ENCODE data around the gene TNFRSF1A.

Gene TNFRSF1A

GRCh38 chr12:6341417-6342139 is at the start of gene TNFRSF1A:
TNFRSF1A (minus strand) TSS chr12:6342076; CDS start chr12:6341814, 262 bp downstream.
- DNase-seq (ENCODE audit: low read depth in 2 of 3, low spot score in 1 of 3): no peak

- no peak for DNase-seq (ENCODE audit: low read depth in 2 of 3, low spot score in 1 of 3)
Measured at GRCh38 chr12:6391013-6391412, 49.1 kb upstream of the TNFRSF1A start.

DNA sequence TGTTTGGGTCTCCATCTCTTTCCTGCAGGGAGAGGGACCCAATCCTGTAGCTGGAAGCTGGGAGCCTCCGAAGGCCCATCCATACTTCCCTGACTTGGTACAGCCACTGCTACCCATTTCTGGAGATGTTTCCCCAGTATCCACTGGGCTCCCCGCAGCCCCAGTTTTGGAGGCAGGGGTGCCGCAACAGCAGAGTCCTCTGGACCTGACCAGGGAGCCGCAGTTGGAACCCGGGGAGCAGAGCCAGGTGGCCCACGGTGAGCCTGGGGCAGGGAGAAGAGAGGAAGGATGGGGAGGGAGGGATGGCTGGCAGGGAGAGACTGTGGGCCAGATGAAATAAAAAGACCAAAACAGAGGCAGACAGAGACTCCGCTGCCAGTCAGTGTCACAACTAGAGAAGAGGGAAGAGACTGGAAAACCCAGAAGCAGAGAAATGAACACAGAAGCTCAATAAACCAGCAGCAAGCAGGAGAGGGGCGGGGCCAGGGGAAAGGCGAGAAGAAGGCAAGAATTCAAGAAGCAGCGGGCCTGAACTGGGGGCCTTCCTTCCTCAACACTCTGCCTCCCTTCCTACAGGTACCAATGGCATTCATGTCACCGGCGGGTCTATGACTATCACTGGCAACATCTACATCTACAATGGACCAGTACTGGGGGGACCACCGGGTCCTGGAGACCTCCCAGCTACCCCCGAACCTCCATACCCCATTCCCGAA is 48.4 kb upstream of the TNFRSF1A start:
- DNase-seq (ENCODE audit: low read depth in 2 of 3, low spot score in 1 of 3): no peak

DNA sequence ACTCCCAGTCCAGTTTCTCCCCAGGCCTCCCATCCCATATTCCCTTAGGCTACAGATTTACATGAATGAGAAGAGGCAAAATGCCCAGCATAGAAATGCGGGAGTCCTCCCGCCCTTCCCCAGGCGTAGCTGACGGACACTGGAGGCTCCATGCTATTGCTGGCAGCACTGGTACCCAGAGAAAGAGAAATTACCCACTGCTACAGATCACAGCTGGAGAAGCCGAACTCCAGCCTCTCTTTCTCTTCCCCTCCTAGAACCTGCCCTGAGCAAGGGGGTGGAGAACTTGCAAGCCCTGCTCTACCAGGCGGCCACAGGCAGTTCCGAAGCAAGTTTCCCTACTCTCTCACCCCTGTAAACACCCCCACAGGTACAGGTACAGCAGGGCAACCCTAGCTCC is 45.7 kb upstream of the TNFRSF1A start:
- DNase-seq (ENCODE audit: low read depth in 2 of 3, low spot score in 1 of 3): no peak

DNA sequence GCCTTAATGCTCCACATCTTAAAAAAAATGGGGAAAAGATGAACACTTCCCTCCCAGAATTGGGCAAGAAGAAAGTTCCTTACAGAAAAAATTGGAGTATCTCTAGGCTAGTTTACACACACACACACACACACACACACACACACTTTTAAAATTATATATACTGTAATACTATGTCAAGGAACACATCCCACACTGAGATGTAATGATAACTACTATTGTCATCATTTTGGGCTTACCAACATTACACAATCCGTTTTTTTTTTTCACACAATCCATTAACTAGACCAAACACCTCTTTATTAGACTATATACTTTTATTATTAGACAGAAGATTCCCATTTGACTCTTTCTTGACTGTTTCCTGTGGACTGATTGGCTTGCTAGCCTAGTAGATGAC is 44.6 kb upstream of the TNFRSF1A start:
- no peak for DNase-seq (ENCODE audit: low read depth in 2 of 3, low spot score in 1 of 3)

GRCh38 chr12:6386038-6386437 is 44.2 kb upstream of the TNFRSF1A start:
- DNase-seq (ENCODE audit: low read depth in 2 of 3, low spot score in 1 of 3): no peak

- DNase-seq (ENCODE audit: low read depth in 2 of 3, low spot score in 1 of 3): no peak
Measured at GRCh38 chr12:6384499-6385436, 42.9 kb upstream of the TNFRSF1A start.

- no peak for DNase-seq (ENCODE audit: low read depth in 2 of 3, low spot score in 1 of 3)
Measured at GRCh38 chr12:6383572-6384498, 42.0 kb upstream of the TNFRSF1A start, which contains the start of gene LTBR. LTBR (plus strand) TSS chr12:6384162; CDS start chr12:6384359, 197 bp downstream.

DNA sequence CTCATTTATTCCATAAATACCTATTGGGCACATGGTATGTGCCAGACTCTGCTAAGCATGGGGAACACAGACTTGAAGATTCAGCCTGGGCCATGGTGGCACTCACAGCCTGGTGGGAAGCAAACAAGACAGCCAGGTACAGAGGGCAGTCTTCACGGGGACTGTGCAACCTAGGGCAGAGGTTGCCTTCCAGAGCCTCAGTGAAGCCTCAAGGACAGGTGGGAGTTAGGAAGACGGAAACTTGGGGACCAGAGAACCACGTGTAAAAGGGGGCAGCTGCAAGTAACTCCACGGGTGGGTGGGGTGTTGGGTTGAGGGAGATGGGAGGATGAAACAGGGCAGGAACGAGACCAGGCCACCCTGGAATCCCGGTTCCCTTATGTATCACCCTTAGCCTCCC is 41.1 kb upstream of the TNFRSF1A start:
- no peak for DNase-seq (ENCODE audit: low read depth in 2 of 3, low spot score in 1 of 3)

GRCh38 chr12:6382371-6382770 is 40.5 kb upstream of the TNFRSF1A start:
- no peak for DNase-seq (ENCODE audit: low read depth in 2 of 3, low spot score in 1 of 3)

- DNase-seq (ENCODE audit: low read depth in 2 of 3, low spot score in 1 of 3): no peak
Measured at GRCh38 chr12:6380141-6381121, 38.6 kb upstream of the TNFRSF1A start.

DNA sequence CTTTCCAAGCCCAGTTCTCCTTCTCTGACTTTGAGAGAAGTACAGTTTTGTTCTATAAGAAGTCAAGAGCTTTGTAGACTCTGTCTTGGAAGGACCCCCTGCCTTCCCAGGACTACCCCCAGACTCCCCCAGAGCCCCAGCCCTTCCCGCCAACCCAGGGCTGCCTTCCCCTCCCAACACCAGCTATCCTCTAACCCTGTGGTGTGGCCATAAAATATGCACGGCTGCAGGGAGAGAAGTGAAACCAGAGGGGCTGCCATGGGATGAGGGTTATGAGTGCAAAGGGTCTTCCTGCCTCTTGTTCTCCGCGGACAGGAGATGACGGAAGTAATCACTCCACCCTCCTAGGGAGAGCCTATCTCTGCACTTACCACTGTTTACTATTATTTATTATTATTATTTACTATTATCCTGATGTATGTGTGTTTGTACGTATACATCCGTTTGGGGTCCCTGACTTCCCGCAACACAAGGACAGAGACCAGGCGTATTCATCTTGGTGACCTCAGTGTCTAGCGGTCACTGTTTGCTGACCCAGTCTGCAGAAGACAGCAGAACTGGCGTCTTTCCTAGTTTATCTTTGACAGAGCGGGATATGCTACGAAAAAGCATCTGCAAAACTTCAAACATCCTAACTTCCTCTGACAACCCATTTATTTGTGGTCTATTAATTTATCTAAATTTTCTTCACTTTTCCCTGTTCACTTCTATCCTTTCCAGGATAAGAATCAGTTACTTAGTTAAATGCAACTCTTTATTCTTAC is 37.0 kb upstream of the TNFRSF1A start:
- no peak for DNase-seq (ENCODE audit: low read depth in 2 of 3, low spot score in 1 of 3)

DNA sequence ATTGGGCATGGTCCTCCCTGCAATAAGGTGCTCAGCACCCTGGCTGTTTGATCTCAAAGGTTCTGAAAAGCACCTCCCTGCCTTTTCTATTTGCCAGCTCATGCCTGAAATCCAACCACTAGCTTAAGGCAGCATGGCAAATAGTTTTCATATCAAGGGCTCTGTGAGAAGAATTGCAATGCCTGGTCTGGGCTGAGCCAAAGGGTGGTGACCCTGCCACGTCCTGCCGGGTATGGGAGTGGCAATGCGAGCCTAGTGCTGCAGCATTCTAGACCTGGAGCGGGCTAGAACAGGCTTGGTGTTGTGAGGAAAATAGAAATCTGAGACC is 35.8 kb upstream of the TNFRSF1A start:
- no peak for DNase-seq (ENCODE audit: low read depth in 2 of 3, low spot score in 1 of 3)

DNA sequence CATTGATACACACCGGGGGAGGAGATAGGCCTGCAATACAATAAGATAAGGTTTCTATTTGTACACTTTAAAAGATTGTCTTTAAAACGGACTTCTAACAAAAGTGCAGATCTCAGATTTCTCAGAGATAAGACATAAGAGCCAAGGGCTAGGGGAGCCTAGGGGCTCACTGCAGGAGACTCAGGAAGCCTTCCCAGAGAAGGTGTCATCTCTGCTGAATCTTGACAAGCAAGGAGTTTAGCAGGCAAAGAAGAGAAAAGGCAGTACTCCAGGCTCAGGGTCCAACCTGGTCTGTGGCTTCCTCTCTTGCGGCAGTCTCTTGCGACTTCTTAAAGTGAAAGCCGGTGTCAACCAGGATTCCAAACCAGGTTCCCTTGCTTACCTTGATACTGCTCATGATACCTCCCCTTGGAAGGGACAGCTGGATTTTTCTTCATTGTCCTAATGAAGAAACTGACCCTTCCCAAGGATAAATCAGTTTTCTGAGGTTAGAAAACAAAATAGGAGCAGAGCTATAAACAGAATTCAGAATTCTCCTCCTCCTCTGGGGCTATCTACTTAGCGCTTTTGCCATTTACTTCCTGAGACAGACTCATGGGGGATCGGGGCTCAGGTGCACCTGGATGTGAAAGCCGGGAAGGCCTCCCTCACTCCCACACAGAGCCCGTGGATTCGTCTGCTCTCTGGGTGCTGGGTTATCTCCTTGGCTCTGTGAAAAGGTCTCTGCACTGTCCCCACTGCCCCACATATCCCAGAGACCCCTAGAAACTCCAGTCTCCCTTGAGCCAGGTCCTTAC is 35.2 kb upstream of the TNFRSF1A start:
- DNase-seq (ENCODE audit: low read depth in 2 of 3, low spot score in 1 of 3): no peak

DNA sequence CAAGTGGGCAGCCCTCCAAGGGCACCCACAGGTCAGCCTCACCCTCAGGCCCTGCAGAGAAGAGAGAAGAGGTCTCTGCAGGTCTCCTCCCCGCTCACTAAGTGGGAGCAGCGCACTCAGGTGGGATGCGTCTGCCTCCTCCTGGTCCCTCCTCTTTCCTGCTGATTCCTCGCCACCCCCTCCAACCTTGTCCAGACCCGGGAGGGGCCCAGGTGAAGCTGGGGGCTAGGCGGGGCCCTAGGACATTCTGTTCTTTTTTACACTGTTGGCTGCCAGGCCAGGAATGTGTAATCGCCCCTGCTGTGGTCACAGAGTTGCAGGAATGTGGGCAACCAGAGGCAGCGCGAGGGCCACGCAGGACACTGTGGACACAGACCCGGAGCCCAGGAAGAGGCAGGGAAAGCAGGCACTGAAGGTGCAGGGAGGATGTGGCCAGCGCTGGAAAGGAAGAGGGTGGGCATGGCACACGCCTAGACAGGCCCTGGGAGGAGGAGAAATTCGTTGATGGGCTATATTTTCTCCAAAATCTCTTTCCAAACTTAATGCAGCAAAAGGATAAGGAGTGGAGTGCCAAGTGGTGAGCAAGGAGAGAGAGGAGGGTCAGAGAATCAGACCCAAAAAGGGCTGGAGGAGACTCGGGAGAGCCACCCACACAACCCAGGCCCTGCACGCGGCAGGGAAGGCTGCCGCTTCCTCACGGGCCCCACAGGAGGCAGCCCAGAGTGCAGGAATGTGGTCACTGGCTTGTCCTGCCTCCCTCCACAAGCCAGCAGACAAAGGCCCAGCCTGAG is 34.4 kb upstream of the TNFRSF1A start:
- DNase-seq (ENCODE audit: low read depth in 2 of 3, low spot score in 1 of 3): no peak

GRCh38 chr12:6375269-6376078 is 33.6 kb upstream of the TNFRSF1A start, which contains the start of gene SCNN1A:
SCNN1A (minus strand) TSS chr12:6375563; CDS start chr12:6374783, 780 bp downstream.
- DNase-seq (ENCODE audit: low read depth in 2 of 3, low spot score in 1 of 3): no peak

Data from stimulated activated CD4-positive, alpha-beta T cell treated with anti-CD3 and anti-CD28 coated beads, Interleukin-12 subunit alpha, Interleukin-12 subunit beta, amount 100 ng/mL, for 48 hours (primary cell).